ENCODE results near the gene RASA2.

RASA2 gene

GRCh38 chr3:141538568-141539240 lies 51.9 kb downstream of the RASA2 start:
- no peak for DNase-seq

- no peak for DNase-seq
Measured at GRCh38 chr3:141539431-141540187, 52.8 kb downstream of the RASA2 start.

- no peak for DNase-seq
Measured at GRCh38 chr3:141540531-141540930, 53.7 kb downstream of the RASA2 start.

- DNase-seq, result no peak
Measured at GRCh38 chr3:141542202-141542969, 55.6 kb downstream of the RASA2 start.

- no peak for DNase-seq
Measured at GRCh38 chr3:141542989-141543388, 56.2 kb downstream of the RASA2 start.

GRCh38 chr3:141544697-141545096 lies 57.9 kb downstream of the RASA2 start:
- DNase-seq, result no peak

- DNase-seq, result no peak
Measured at GRCh38 chr3:141546081-141546480, 59.3 kb downstream of the RASA2 start.

- DNase-seq, result no peak
Measured at GRCh38 chr3:141546586-141546985, 59.8 kb downstream of the RASA2 start.

- DNase-seq, result no peak
Measured at GRCh38 chr3:141547791-141548190, 61.0 kb downstream of the RASA2 start.

- no peak for DNase-seq
Measured at GRCh38 chr3:141550926-141551665, 64.3 kb downstream of the RASA2 start.

GRCh38 chr3:141552440-141552991 lies 65.7 kb downstream of the RASA2 start:
- DNase-seq, result no peak

- no peak for DNase-seq
Measured at GRCh38 chr3:141553055-141553454, 66.2 kb downstream of the RASA2 start.

GRCh38 chr3:141556034-141556433 lies 69.2 kb downstream of the RASA2 start:
- no peak for DNase-seq

- no peak for DNase-seq
Measured at GRCh38 chr3:141557961-141558706, 71.3 kb downstream of the RASA2 start.

GRCh38 chr3:141561426-141562034 lies 74.7 kb downstream of the RASA2 start:
- DNase-seq, result peak; percentile 20

GRCh38 chr3:141564241-141564640 lies 77.4 kb downstream of the RASA2 start:
- no peak for DNase-seq

- DNase-seq, result no peak
Measured at GRCh38 chr3:141570068-141570467, 83.2 kb downstream of the RASA2 start.

- no peak for DNase-seq
Measured at GRCh38 chr3:141575879-141576743, 89.3 kb downstream of the RASA2 start.

- no peak for DNase-seq
Measured at GRCh38 chr3:141576744-141577052, 89.9 kb downstream of the RASA2 start.

GRCh38 chr3:141578202-141578973 lies 91.6 kb downstream of the RASA2 start:
- DNase-seq, result no peak

All from activated CD4-positive, alpha-beta T cell treated with anti-CD3 and anti-CD28 coated beads, Interleukin-2, amount 50 U/mL, for 1 hour (primary cell).